ENCODE data around the gene RHOB.
"Not testable (repeated sequence)": the region's sequence is repeated elsewhere in the genome, so short reads cannot be mapped to it uniquely, and the experiment has no call there.

The RHOB gene

GRCh38 chr2:20480913-20481312 lies 34.0 kb downstream of the RHOB start:
- no peak for DNase-seq

GRCh38 chr2:20481798-20482405 lies 35.0 kb downstream of the RHOB start:
- DNase-seq: no peak

GRCh38 chr2:20482725-20483124 lies 35.9 kb downstream of the RHOB start:
- no peak for DNase-seq

DNA sequence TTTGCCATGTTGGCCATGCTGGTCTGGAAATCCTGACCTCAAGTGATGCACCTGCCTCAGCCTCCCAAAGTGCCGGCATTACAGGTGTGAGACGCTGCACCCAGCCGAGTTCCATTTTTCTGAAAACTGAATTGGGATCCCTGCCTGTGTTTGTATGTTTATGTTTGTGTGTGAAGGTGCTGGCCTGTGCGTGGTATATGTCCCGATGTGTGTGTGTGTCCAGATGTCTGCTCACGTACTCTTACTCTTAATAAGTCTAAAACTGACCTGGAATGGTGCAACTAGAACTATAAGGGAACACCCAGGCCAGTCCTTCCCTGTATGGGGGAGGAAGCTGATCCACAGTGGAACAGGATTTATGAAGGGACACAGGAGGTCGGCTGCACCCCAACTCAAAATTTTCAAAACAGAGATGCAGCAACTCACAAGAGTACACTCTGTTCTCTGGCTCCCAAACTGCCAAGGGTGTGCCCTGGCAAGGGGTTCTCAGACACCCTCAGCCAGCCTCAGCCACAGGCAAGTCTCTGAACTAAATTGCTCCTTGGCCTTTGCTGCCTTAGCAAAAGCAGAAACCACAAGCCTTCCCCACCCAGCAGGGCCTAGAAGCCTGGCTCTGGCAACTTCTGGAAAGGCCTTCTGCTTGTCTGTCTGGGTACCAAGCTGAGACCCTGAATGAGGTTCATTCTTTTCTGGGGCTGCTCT lies 36.5 kb downstream of the RHOB start:
- DNase-seq: no peak

DNA sequence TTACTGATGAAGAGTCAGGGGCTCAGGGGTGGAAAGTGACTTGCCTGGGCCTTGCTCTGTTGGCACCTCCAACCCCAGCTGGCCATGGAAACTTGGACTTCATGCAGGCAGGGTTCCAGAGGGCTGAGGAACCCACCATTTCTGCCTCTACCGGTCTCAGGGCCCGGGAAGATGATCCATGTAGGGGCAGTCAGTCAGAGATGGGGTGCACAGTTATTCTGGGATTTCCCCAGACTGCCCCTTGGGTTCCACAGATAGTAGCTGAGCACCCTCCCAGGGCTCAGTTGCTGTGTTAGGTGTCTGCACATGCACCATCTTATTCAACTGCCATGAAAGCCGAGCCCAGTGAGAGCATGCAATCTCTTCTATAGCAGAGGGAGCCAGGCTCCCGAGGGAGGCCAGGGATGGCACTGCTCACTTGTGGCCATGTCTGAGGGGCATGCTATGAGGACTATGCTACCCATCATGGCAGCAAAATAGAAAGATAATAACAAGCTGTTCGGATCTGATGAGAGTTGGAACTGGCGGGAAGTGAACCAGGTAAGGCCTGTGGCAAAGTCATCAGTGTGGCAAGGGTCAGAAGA lies 37.3 kb downstream of the RHOB start:
- DNase-seq: no peak

DNA sequence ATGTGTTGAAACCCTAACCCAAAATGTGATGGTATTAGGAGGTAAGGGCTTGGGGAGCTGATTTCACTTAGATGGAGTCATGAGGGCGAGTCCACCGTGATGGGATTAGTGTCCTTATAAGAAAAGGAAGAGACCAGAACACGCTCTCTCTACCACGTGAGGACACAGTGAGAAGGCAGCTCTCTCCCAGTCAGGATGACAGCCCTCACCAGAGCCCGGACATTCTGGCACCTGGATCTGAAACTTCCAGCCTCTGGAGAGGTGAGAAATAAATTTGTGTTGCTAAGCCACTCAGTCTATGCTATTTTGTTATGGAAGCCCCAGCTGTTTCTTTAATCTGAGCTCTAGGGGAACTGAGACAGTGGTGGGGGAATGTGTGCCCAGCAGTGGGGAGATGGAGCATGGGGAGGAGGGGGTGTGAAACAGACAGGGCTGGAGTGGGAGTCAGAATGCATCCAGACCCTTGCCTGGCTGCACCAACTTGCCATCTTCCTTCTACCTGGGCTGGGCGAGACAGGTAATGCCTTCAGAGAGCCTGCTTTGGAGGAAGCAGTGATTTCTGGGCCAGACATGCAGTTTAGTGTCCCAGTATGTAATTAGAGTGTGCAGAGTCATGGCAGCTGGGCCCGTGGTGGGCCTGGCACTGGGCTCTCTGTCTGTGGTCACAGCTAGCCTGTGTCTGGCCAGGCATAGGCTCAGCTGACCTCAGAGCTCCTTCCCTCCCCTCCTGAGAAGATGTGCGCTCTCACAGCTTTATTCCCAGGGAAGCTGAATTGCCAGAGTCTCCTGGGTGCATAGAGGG lies 38.1 kb downstream of the RHOB start:
- no peak for DNase-seq

GRCh38 chr2:20485612-20486388 lies 38.9 kb downstream of the RHOB start:
- DNase-seq: no peak

DNA sequence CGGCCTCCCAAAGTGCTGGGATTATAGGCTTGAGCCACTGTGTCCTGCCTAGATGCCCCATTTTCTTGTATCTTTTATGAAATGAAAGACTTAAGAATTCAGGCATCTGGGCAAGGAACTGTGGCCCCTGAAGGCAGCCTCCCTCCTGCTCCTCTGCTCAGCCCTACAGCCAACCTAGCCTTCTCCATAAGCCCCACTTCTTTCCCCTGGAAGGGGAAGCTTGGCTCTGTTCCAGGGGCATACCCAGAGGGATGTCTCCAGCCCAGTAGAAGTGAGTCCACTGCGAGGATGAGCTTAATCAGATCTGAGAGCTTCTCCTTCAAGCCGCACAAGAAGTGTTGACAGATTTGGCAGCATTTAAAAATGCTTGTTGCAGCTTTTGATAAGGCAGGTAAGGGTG lies 39.7 kb downstream of the RHOB start:
- DNase-seq: no peak

GRCh38 chr2:20487030-20487391 lies 40.1 kb downstream of the RHOB start:
- no peak for DNase-seq

DNA sequence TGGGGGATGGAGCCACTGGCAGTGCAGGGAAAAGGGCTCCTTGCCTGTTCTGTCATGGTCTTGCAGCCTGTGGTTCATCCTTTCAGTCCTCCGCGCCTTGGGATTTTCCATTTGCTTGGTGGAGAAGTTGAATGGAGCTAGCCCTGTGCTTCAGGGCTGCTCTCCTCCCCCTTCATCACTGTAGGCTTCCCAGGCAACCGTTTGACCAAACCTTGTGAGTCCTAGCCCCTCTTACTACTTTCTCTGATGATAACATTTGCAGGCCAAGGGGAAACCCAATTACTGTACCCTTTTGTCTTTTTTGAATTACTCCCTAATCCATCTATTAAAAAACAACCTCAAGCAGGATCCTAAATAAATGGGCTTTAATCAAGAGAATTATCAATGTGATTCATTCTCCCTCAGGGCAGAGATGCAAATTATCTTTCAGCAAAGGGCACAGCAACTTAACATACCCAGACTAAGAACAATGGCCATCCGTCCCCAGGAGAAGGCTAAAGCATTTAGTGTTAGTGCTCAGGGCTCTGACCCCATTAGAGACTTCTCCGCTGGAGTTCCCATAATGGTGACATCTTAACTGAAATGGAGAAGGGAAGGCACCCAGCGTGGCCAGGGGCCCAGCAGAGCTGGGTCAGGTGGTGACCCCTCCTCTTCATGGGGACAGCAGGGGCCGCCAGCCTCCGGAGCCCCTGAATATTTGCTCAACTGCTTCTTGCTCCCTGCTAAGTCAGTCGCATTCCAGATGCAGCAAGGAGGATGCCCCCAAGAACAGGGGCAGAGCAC lies 40.7 kb downstream of the RHOB start:
- no peak for DNase-seq

DNA sequence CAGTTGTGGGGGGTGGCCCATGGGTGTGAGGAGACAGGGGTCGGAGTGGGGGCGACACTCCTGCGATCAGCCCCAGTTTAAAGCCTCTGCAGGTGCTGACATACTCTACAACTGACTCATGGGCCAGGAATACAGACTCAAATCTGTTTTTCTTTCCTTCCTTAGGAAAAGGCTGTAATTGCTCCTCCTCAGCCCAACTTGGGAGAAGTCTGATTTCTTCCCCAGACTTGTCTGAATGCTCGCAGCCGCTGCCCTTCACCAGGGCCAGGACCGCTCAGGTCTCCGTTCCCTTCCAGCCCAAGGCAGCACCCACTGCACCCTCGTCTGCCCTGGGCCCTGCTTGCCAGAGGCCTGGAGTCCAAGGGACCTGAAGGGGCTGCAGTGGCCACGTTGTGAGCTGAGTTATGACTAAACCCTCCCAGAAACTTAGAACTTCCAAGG lies 41.3 kb downstream of the RHOB start:
- no peak for DNase-seq

DNA sequence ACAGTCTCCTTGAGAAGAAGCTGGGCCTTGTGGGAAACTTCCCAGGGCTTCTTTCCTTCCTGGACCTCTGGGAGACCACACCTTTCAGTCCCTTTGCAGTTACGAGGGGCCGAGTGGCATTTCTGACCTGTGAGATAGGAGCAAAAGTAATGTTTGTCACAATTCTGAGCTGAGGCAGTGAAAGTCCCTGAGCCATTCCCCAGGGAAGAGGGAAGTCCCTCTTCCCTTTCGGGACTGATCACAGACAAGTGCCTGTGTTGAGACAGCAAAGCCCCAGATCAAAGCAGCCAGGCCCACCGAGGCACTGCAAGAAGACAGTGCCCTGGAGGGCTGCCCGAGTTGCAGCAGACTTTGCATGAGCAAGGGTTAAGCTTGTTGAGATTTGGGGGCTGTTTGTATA lies 41.9 kb downstream of the RHOB start:
- DNase-seq: no peak

- no peak for DNase-seq
Observed at GRCh38 chr2:20490300-20491181, 43.7 kb downstream of the RHOB start.

DNA sequence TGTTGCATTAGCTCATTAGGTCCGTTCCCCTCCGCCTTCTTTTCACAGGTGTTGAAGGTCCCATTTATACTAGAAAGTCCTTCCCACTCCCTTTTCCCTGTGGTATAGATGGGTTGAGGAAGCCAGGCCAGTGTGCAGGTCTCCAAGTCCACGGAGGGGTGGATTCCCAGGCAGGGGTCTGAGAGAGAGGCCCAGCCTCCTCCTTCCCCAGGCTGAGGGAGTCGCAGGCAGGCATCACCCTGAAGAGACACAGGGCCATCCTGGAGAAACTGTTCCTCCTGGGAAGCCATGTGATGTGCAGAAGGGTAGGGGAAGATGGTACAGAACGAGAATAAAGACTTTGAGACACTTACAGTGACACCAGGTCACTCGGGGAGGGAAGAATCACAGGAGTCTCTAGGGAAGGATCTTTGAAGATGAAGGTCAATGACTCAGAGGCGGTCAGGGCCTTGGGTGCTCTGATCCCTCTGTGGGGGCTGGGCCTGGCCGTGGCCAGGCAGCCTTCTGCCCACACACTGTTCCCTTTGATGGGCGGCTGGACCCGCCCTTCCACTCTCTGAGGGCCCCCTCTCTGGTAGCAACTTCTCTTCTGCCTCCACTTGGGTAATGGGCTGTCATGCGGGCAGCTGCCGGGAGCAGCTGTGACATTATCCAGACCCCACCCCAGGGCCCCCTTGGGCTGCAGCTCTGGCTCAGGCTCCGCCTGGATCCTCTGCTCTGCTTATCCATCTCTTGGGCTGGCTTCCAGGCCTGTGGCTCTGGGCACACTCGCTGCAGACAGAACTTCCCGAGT lies 45.1 kb downstream of the RHOB start:
- no peak for DNase-seq

- not testable (repeated sequence) for DNase-seq
Observed at GRCh38 chr2:20493095-20493494, 46.2 kb downstream of the RHOB start.

DNA sequence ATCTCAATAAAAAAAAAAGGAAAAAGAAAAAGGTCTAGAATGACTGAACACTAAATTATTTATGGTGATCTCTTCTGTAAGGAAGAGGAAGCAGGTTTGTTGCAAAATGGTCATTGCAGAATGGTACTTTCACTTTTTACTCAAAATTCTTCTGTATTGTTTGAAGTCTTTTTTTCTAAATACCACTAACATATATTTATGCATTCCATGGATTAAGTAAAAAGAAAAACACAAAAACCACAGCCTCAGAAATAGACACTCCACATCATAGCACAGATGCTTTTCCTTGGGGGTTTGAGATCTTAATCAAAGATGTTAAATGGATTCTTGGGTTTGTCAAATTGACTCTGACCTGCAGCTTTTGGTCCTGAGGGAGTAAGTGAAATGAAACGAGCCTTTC lies 47.4 kb downstream of the RHOB start:
- DNase-seq: no peak

- DNase-seq: no peak
Observed at GRCh38 chr2:20496076-20496872, 49.4 kb downstream of the RHOB start.

DNA sequence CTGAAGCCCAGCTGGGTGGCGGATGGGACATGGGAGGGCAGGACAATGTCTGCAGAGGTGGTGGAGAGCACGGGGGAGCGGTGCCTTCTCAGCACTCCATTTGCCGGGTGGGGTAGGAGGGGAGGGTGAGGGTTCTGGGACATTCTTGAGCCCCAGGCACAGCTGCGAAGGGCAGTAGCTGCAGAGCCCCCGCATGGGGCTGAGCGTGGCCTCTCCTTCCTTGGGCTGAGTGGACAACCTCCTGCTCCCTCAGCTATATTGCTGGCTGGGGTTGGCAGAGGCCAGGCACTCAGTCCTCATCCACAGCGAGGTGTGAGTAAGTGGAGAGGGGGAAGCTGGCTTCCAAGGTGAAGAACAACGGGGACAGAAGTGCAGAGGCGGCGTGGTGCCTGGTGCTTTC lies 50.1 kb downstream of the RHOB start:
- DNase-seq: no peak
